H1 (cell line): ENCODE data around the gene POU5F1. TPM values are rescaled to one million over a fixed set of nuclear protein-coding genes. Genes with fewer than 3 reads are reported as not detected.

Experiments
- ATF2 ChIP-seq: IDR thresholded peaks from 2 replicates; pipeline ENCODE4 v1.6.1; 2012; ENCODE audit warnings: low read length, inconsistent platforms
- KDM4A ChIP-seq: IDR thresholded peaks from one replicate; pipeline ENCODE4 v1.7.1; 2012; ENCODE audit warnings: low read depth, mild to moderate bottlenecking, moderate library complexity, low read length, inconsistent platforms; ENCODE audit not compliant: severe bottlenecking
- SP1 ChIP-seq: IDR thresholded peaks from 2 replicates; pipeline ENCODE4 v1.6.1; 2011; ENCODE audit warnings: low read depth, low read length
- SP2 ChIP-seq: IDR thresholded peaks from 2 replicates; pipeline ENCODE4 v1.6.1; 2012; ENCODE audit warnings: mild to moderate bottlenecking, low read length, inconsistent platforms
- ZNF274 ChIP-seq: IDR thresholded peaks from 2 replicates; pipeline ENCODE4 v1.7.0; 2012; ENCODE audit warnings: low read length, borderline replicate concordance; ENCODE audit errors: extremely low read depth
- polyA plus RNA-seq, 7 experiments: library from polyadenylated mRNA; depleted of rRNA in 3 of 7; stranded (reverse) in 5 of 7; unstranded in 2 of 7; fragments of >200 nt in 5 of 7; fragments of 200-250 nt in 2 of 7; gene quantifications; 1 replicate in 5 of 7; 2 replicates in 1 of 7; 4 replicates in 1 of 7; pipeline versions ENCODE4 v1.2.1 to v1.2.3, GENCODE V29; 2011 to 2013; ENCODE audit warnings: missing spikeins in 2 of 7, mixed read lengths in 2 of 7
- total RNA-seq: library from RNA; stranded (reverse); fragmentation: NEBNext Ultra II Directional; extraction: Animal tissue kit (Norgen Biotek cat#: 25700); gene quantifications from 2 replicates; pipeline ENCODE4 v1.2.1, GENCODE V29; 2021

The POU5F1 gene
- total and polyA plus RNA-seq, 2 of the 8 experiments (the other 6 are each of a cell fraction or from before 2014, with no cell fraction given): 2,437 to 2,526 TPM

- TF ChIP-seq ATF2 (no peak), KDM4A (no peak), SP1 (no peak), SP2 (no peak), ZNF274 (no peak)
- TF ChIP-seq, all 59 proteins: peak for 0
Measured at GRCh38 chr6:31168606-31169005, 1.9 kb downstream of the POU5F1 start (continued).
